ENCODE data around the gene MAGOH.

MAGOH gene

GRCh38 chr1:53238197-53239155, at the start of gene MAGOH:
TSS of gene MAGOH (minus strand) at chr1:53238518. CDS start at chr1:53238448, 70 bp downstream.
- Histone ChIP-seq H3K79me2 (ENCODE audit: insufficient read depth, low read length) (peaks cover 10% of the 10 kb centered on the region), H2AFZ (ENCODE audit: low read length) (no peak within 1 kb of the TSS)
- TF ChIP-seq CTCF (IDR thresholded peaks at IDR 0.05; ENCODE audit: low read length), result no peak
- TF ChIP-seq EZH2 (IDR thresholded peaks at IDR 0.05; ENCODE audit: borderline replicate concordance, low read length), result no peak

GRCh38 chr1:53286955-53287354, 48.6 kb upstream of the MAGOH start:
- TF ChIP-seq CTCF (IDR thresholded peaks at IDR 0.05; ENCODE audit: low read length), result no peak
- no peak for TF ChIP-seq EZH2 (IDR thresholded peaks at IDR 0.05; ENCODE audit: borderline replicate concordance, low read length)
- Histone ChIP-seq H3F3A (ENCODE audit: insufficient read depth, low read length) (no peaks in the 10 kb centered on the region), H3K27me3 (ENCODE audit: insufficient read depth, low read length) (no peaks in the 10 kb centered on the region), H3K36me3 (ENCODE audit: insufficient read depth, low read length) (peaks cover 84% of the 10 kb centered on the region), H3K9me2 (ENCODE audit: low read depth, low read length) (no peaks in the 10 kb centered on the region), H3K4me3 (ENCODE audit: low read depth, low read length, poor library complexity, severe bottlenecking) (no peak overlapping the region), H3K9me3 (ENCODE audit: low read length) (no peaks in the 10 kb centered on the region), H3K27ac (ENCODE audit: low read depth, low read length, poor library complexity, severe bottlenecking) (no peak overlapping the region), H4K20me1 (ENCODE audit: insufficient read depth, low read length) (no peaks in the 10 kb centered on the region), H3K4me2 (ENCODE audit: low read length) (no peak overlapping the region), H3K9ac (ENCODE audit: low read length) (no peak overlapping the region), H3K4me1 (ENCODE audit: insufficient read depth, low read length, severe bottlenecking) (no peaks in the 10 kb centered on the region), H2AFZ (ENCODE audit: low read length) (no peak overlapping the region), H3K79me2 (ENCODE audit: insufficient read depth, low read length) (no peaks in the 10 kb centered on the region)

More at GRCh38 chr1:53238197-53239155, at the start of gene MAGOH:
- Histone ChIP-seq H3K4me1 (ENCODE audit: insufficient read depth, low read length, severe bottlenecking) (peaks cover 19% of the 10 kb centered on the region), H3K4me2 (ENCODE audit: low read length) (peak within 1 kb of the TSS; percentile 97), H4K20me1 (ENCODE audit: insufficient read depth, low read length) (no peaks in the 10 kb centered on the region), H3K9me2 (ENCODE audit: low read depth, low read length) (no peaks in the 10 kb centered on the region), H3F3A (ENCODE audit: insufficient read depth, low read length) (no peaks in the 10 kb centered on the region), H3K4me3 (ENCODE audit: low read depth, low read length, poor library complexity, severe bottlenecking) (peak within 1 kb of the TSS; percentile 97), H3K36me3 (ENCODE audit: insufficient read depth, low read length) (peaks cover 29% of the 10 kb centered on the region), H3K27ac (ENCODE audit: low read depth, low read length, poor library complexity, severe bottlenecking) (no peak within 1 kb of the TSS), H3K27me3 (ENCODE audit: insufficient read depth, low read length) (no peaks in the 10 kb centered on the region), H3K9ac (ENCODE audit: low read length) (peak within 1 kb of the TSS; percentile 94), H3K9me3 (ENCODE audit: low read length) (no peaks in the 10 kb centered on the region)

GRCh38 chr1:53285969-53286760, 47.8 kb upstream of the MAGOH start:
- H3K36me3 ChIP-seq (ENCODE audit: insufficient read depth, low read length), result peaks cover 85% of the 10 kb centered on the region

More at GRCh38 chr1:53285969-53286760, 47.8 kb upstream of the MAGOH start:
- H3K79me2 ChIP-seq (ENCODE audit: insufficient read depth, low read length), result no peaks in the 10 kb centered on the region
- H3K27me3 ChIP-seq (ENCODE audit: insufficient read depth, low read length), result no peaks in the 10 kb centered on the region
- no peak overlapping the region for H3K4me2 ChIP-seq (ENCODE audit: low read length)
- H3K4me3 ChIP-seq (ENCODE audit: low read depth, low read length, poor library complexity, severe bottlenecking), result no peak overlapping the region
- TF ChIP-seq EZH2 (IDR thresholded peaks at IDR 0.05; ENCODE audit: borderline replicate concordance, low read length), result no peak
- no peak for TF ChIP-seq CTCF (IDR thresholded peaks at IDR 0.05; ENCODE audit: low read length)
- H2AFZ ChIP-seq (ENCODE audit: low read length), result no peak overlapping the region
- H3K27ac ChIP-seq (ENCODE audit: low read depth, low read length, poor library complexity, severe bottlenecking), result no peak overlapping the region
- no peak overlapping the region for H3K9ac ChIP-seq (ENCODE audit: low read length)
- no peaks in the 10 kb centered on the region for H4K20me1 ChIP-seq (ENCODE audit: insufficient read depth, low read length)
- no peaks in the 10 kb centered on the region for H3F3A ChIP-seq (ENCODE audit: insufficient read depth, low read length)
- H3K9me2 ChIP-seq (ENCODE audit: low read depth, low read length), result no peaks in the 10 kb centered on the region
- H3K4me1 ChIP-seq (ENCODE audit: insufficient read depth, low read length, severe bottlenecking), result no peaks in the 10 kb centered on the region
- no peaks in the 10 kb centered on the region for H3K9me3 ChIP-seq (ENCODE audit: low read length)
